GM06990 (cell line): ENCODE results near the gene SOHLH1.

Experiments
- DNase-seq: peaks from one replicate; pipeline ENCODE4 v3.0.0-alpha.2; 2011; ENCODE audit not compliant: insufficient read length; ENCODE audit errors: extremely low read depth
- H3K27me3 ChIP-seq: replicated peaks from 2 replicates; pipeline ENCODE4 v1.6.0; 2011; ENCODE audit warnings: low read length; ENCODE audit not compliant: control insufficient read depth, insufficient read depth
- H3K36me3 ChIP-seq: 2 replicates; pipeline ENCODE4 v1.5.1; 2011; ENCODE audit warnings: low read length; ENCODE audit not compliant: control insufficient read depth, insufficient read depth
- H3K4me3 ChIP-seq: replicated peaks from 2 replicates; pipeline ENCODE4 v1.5.1; 2011; ENCODE audit warnings: low read depth, mild to moderate bottlenecking, control low read depth, low read length
- TF ChIP-seq, protein P1 (sequence below): IDR thresholded peaks from 2 replicates; pipeline ENCODE4 v1.5.1; 2011; ENCODE audit warnings: low read length, control low read depth, mild to moderate bottlenecking, inconsistent platforms; ENCODE audit not compliant: insufficient read depth, poor library complexity, severe bottlenecking

SOHLH1 gene

DNA sequence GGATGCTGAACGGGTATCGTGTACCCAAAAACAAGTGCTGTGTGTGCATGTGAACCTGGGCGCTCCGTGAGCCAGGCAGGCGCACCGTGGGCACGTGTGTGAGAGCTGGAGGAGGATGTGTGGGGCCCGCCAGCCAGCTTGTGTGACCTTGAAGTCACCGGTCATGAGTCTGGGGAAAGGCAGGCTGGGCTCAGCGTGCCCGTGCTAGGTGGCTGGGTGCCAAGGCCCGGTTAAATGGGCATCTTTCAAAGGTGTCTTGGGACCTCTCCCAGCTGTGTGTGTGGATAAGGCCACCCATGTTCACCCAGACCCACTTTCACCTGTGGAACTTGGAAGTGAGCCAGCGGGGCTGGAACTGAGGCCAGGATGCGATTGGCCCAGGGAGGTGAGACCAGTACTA, 6.1 kb upstream of the SOHLH1 start:
- no peaks in the 10 kb centered on the region; the same call in 1 of the 2 replicates for H3K27me3 ChIP-seq
- H3K4me3 ChIP-seq = no peak overlapping the region
- no peaks in the 10 kb centered on the region for H3K36me3 ChIP-seq
- TF ChIP-seq, protein P1, sequence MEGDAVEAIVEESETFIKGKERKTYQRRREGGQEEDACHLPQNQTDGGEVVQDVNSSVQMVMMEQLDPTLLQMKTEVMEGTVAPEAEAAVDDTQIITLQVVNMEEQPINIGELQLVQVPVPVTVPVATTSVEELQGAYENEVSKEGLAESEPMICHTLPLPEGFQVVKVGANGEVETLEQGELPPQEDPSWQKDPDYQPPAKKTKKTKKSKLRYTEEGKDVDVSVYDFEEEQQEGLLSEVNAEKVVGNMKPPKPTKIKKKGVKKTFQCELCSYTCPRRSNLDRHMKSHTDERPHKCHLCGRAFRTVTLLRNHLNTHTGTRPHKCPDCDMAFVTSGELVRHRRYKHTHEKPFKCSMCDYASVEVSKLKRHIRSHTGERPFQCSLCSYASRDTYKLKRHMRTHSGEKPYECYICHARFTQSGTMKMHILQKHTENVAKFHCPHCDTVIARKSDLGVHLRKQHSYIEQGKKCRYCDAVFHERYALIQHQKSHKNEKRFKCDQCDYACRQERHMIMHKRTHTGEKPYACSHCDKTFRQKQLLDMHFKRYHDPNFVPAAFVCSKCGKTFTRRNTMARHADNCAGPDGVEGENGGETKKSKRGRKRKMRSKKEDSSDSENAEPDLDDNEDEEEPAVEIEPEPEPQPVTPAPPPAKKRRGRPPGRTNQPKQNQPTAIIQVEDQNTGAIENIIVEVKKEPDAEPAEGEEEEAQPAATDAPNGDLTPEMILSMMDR = no peak
- no peak for DNase-seq

DNA sequence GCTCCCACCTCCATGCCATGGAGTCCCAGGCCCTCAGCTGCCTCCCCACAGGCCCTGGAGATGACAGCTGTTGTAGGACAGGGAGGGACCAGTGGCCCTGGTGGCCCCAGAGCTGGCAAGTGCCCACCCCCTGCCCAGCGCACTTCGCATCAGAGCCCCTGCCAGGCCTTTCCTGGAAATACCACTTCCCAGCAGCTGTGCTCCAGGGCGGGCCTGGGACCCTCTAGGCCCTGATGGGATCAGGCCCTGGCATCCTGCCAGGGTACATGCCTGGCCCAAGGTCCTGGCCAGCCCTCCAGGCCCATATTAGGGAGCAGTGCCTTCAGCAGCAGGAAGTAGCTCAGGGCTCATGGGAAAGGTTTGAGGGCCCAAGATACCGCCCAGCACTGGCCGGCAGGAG, 5.2 kb upstream of the SOHLH1 start:
- Histone ChIP-seq H3K4me3 (no peak overlapping the region), H3K36me3 (no peaks in the 10 kb centered on the region), H3K27me3 (no peaks in the 10 kb centered on the region; the same call in 1 of the 2 replicates)
- TF ChIP-seq, protein P1 = no peak
- DNase-seq = no peak

DNA sequence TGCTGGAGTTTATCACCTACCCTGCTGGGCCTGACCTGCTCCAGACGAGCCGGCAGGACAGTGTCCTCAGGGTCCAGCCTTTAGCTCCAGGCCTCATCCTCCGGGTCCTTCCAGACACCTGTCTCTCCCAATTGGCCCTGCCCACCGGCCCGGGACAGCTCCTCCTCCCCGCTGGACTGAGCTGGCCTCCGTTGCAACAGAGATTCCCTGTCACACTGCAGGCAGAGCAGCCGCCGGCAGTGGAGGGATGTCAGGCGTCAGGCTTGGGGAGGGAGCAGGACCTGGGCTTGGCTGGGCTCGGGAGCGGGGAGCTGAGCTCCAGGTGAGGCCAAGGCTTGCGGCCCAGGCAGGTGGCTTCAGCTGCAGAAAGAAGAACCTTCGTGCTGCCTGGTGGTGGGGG, 4.4 kb upstream of the SOHLH1 start:
- H3K36me3 ChIP-seq = no peaks in the 10 kb centered on the region
- H3K27me3 ChIP-seq = no peaks in the 10 kb centered on the region; the same call in 1 of the 2 replicates
- DNase-seq = no peak
- no peak overlapping the region for H3K4me3 ChIP-seq
- TF ChIP-seq, protein P1 = no peak

DNA sequence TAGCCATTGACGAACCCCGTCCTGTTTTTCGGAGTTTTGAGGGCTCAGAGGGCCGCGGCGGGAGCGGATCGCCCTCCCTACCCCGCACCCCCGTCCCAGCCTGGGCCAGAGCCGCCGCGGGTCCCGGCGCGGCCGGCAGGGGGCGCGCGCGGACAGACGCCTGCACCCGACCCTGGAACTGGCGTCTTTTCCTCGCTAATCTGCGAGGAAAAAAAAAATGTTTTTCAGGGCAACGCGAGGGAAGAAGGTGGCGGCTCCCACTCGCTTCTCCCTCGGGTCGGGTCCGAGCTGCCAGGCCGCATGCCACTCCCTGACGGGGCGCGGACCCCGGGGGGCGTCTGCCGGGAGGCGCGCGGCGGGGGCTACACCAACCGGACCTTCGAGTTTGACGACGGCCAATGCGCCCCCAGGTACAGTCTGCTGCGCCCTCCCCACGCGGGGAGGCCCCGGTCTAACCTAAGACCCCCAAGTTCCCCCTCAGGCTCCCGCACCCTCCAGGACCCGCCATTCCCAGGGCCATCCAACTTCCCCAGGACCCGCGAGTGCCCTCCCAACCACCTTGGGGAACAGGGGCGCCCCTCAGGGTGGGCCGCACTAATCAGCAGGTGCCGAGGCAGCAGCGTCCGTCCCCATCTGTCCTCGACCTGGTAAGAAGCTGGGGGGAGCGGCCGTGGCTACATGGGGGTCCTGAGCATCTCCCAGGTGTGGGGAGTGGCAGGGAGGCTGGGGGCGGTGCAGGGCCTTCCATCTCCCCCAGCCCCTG, 2.9 kb upstream of the SOHLH1 start, which contains the start of gene KCNT1:
Gene KCNT1 (plus strand): TSS at position 227 of the 763 bp plus-strand sequence. CDS start 74 bp downstream, at position 301.
- Histone ChIP-seq H3K36me3 (no peaks in the 10 kb centered on the region), H3K27me3 (no peaks in the 10 kb centered on the region; the same call in 1 of the 2 replicates), H3K4me3 (no peak within 1 kb of the TSS)
- TF ChIP-seq, protein P1 = peak; percentile 48
- DNase-seq = peak; percentile 34

DNA sequence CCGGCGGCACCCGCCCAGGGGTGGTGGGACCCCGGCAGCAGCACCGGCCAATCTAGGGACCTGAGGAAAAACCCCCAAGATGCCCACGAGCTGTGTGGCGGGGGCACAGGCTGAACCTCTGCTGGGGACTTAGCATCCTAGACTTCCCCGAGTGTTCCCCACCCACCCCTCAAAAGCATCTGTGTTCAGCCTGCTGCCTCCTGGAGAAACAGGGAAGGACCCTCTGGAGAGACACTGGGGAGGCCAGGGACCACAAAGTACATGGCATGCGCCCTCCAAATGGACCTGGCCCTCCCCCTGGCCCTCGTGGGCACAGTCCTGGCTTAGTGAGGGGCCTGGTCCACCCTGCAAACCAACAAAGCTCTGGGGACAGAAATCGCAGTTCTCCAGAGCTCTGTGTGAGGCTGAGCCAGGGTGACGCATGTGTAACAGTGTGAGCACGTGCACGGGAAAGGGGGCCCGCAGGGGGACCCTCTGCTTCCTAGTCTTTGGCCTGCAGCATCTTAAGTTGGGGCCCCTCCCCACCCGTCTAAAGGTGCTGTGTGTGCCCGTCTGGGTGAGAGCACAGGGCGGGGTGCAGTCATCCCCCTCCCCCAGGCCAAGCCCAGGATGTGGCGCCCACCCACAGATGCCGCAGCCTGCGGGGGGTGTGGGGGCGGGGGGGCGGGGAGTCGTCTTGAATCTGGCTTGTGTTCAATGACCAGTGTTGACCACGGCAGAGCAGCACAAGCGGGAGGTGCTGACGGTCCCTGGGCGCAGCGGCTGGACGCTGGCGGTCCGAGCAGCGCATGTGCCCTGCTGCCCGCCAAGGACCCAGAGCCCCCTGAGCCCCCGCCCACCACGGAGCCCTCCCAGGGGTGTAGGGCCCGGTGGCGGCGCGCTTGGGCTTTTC, 2.0 kb upstream of the SOHLH1 start:
- DNase-seq = no peak
- no peak overlapping the region for H3K4me3 ChIP-seq
- TF ChIP-seq, protein P1 = no peak
- H3K36me3 ChIP-seq = no peaks in the 10 kb centered on the region
- H3K27me3 ChIP-seq = no peaks in the 10 kb centered on the region; the same call in 1 of the 2 replicates
